ENCODE measurements around the gene CREB3. TPM values are rescaled to one million over a fixed set of nuclear protein-coding genes. Genes with fewer than 3 reads are reported as not detected.
A peak's percentile ranks its signal among the peaks of the same experiment; 100 is the strongest.

The CREB3 gene
- total RNA-seq, 2 experiments from 2014 or later, result 18.1 to 18.3 TPM

- CTCF ChIA-PET, result interaction anchor here (1.3 kb wide), 1 partner anchor 9 kb away, joined by 4 read pairs; no protein-coding TSS in a partner anchor
- H3K4me3 Mint-ChIP-seq, result no peak overlapping the region
- H3K27me3 Mint-ChIP-seq, result no peaks in the 10 kb centered on the region
- DNase-seq, result no peak
- peaks cover 81% of the 10 kb centered on the region for H3K36me3 Mint-ChIP-seq (ENCODE audit: low read depth)
- no peaks in the 10 kb centered on the region for H3K4me1 Mint-ChIP-seq
- POLR2A ChIA-PET, result no interaction called here
- H3K9me3 Mint-ChIP-seq, result no peaks in the 10 kb centered on the region
- no peak overlapping the region for H3K27ac Mint-ChIP-seq
Measured at GRCh38 chr9:35718721-35719511, 13.6 kb upstream of the CREB3 start.

DNA sequence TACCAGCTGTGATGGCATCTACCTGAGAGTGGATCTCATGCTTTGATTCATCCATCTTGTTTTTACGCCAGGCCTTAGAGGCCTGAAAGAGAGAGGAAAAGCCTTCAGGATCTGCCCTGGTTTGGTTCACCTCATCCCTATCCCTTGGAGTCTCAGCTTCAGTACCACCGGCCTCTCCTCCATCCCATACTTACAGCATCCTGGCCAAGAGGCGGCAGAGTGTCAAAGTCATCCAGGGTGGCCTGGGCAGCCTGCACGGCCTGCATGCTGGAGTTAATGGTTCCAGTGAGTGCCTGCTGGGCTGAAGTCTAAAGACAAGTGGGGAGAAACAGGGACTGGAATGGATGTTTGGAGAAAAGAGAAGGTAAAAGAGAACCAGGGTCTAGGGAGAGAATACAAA, 12.9 kb upstream of the CREB3 start:
- H3K4me3 Mint-ChIP-seq, result no peak overlapping the region
- CTCF ChIA-PET, result no interaction called here
- H3K27ac Mint-ChIP-seq, result no peak overlapping the region
- peaks cover 81% of the 10 kb centered on the region for H3K36me3 Mint-ChIP-seq (ENCODE audit: low read depth)
- H3K9me3 Mint-ChIP-seq, result no peaks in the 10 kb centered on the region
- no peaks in the 10 kb centered on the region for H3K4me1 Mint-ChIP-seq
- DNase-seq, result no peak
- POLR2A ChIA-PET, result no interaction called here
- no peaks in the 10 kb centered on the region for H3K27me3 Mint-ChIP-seq

- Mint-ChIP-seq H3K36me3 (ENCODE audit: low read depth) (peaks cover 66% of the 10 kb centered on the region), H3K9me3 (no peaks in the 10 kb centered on the region), H3K27me3 (no peaks in the 10 kb centered on the region), H3K4me1 (no peaks in the 10 kb centered on the region), H3K4me3 (no peak overlapping the region), H3K27ac (no peak overlapping the region)
- ChIA-PET POLR2A (no interaction called here), CTCF (interaction anchor here (0.9 to 1.5 kb wide), 3 partner anchors 9 to 27 kb away, joined by 3 to 6 read pairs (median 4); partner anchors contain the start of genes CREB3 and TLN1)
- DNase-seq, result no peak
Measured at GRCh38 chr9:35723426-35723825, 9.0 kb upstream of the CREB3 start.

GRCh38 chr9:35723908-35724307, 8.6 kb upstream of the CREB3 start:
- DNase-seq, result no peak
- Mint-ChIP-seq H3K9me3 (no peaks in the 10 kb centered on the region), H3K4me3 (no peak overlapping the region), H3K36me3 (ENCODE audit: low read depth) (peaks cover 64% of the 10 kb centered on the region), H3K27me3 (no peaks in the 10 kb centered on the region), H3K4me1 (no peaks in the 10 kb centered on the region), H3K27ac (no peak overlapping the region)
- ChIA-PET POLR2A (no interaction called here), CTCF (interaction anchor here (0.9 to 1.3 kb wide), 2 partner anchors 10 to 40 kb away, joined by 3 read pairs; no protein-coding TSS in a partner anchor)

DNA sequence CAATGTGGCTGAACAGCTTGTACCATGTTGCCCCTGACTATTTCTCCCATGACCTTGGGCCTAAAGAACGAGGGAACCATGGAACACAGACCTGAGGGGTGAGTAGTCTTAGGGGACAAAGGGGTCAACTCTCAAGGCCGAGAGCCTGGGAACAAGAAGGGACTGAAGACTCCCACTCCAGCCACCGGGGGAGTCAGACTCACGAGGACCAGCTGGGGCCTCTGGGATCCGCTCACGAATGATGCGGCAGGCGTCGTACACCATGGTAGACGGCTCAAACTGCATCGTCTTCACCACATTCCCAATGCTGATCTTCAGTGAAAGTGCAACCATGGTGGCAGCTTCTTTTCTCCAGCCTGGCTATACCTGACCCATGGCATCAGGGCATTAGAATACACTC, 7.1 kb upstream of the CREB3 start:
- no peak for DNase-seq
- no peak overlapping the region for H3K27ac Mint-ChIP-seq
- ChIA-PET POLR2A (no interaction called here), CTCF (interaction anchor here (0.9 to 1.7 kb wide), 6 partner anchors 11 to 78 kb away, joined by 3 to 4 read pairs (median 3); partner anchors contain the start of genes CCDC107, RMRP and TPM2)
- peaks cover 54% of the 10 kb centered on the region for H3K36me3 Mint-ChIP-seq (ENCODE audit: low read depth)
- no peaks in the 10 kb centered on the region for H3K27me3 Mint-ChIP-seq
- H3K4me1 Mint-ChIP-seq, result no peaks in the 10 kb centered on the region
- no peaks in the 10 kb centered on the region for H3K9me3 Mint-ChIP-seq
- H3K4me3 Mint-ChIP-seq, result no peak overlapping the region

DNA sequence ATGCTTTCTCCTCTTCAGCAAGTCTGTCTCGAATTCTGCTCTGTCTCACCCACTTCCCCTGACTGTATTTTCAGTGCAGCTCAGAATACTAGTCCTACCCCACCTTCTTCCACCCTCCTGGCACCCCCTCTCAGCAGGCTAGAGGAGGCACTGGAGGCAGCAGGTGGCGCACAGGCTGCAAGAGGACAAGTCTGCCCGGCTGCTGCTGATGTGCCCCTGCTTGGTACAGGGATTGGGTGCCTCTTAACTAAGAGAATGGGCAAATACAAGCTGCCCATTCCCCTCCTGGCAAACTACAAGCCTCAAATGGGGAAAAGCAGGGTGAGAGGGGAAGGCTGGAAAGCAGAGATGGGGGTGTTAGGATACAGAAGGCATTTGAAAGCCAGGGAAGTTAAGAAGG, 5.5 kb upstream of the CREB3 start:
- Mint-ChIP-seq H3K36me3 (ENCODE audit: low read depth) (peaks cover 52% of the 10 kb centered on the region), H3K4me3 (peak overlapping the region; percentile 56), H3K27me3 (no peaks in the 10 kb centered on the region), H3K27ac (peak overlapping the region; percentile 85), H3K9me3 (no peaks in the 10 kb centered on the region), H3K4me1 (no peaks in the 10 kb centered on the region)
- CTCF ChIA-PET, result interaction anchor here (0.7 to 9.8 kb wide), 15 partner anchors 9 to 123 kb away, joined by 3 to 112 read pairs (median 6); partner anchors contain the start of genes ARHGEF39, CCDC107, GBA2 and MSMP
- POLR2A ChIA-PET, result interaction anchor here (0.6 kb wide), 1 partner anchor 110 kb away, joined by 3 read pairs; no protein-coding TSS in a partner anchor
- DNase-seq, result peak; percentile 55

- ChIA-PET POLR2A (interaction anchor here (0.6 to 0.9 kb wide), 2 partner anchors 62 to 111 kb away, joined by 3 read pairs; no protein-coding TSS in a partner anchor), CTCF (interaction anchor here (0.8 to 9.8 kb wide), 16 partner anchors 10 to 676 kb away, joined by 3 to 112 read pairs (median 6); partner anchors contain the start of genes ARHGEF39, CCDC107, GBA2 and MSMP)
- H3K4me1 Mint-ChIP-seq, result no peaks in the 10 kb centered on the region
- no peaks in the 10 kb centered on the region for H3K27me3 Mint-ChIP-seq
- H3K4me3 Mint-ChIP-seq, result no peak overlapping the region
- no peaks in the 10 kb centered on the region for H3K9me3 Mint-ChIP-seq
- DNase-seq, result no peak
- peaks cover 44% of the 10 kb centered on the region for H3K36me3 Mint-ChIP-seq (ENCODE audit: low read depth)
- H3K27ac Mint-ChIP-seq, result no peak overlapping the region
Measured at GRCh38 chr9:35727676-35728040, 4.8 kb upstream of the CREB3 start.

DNA sequence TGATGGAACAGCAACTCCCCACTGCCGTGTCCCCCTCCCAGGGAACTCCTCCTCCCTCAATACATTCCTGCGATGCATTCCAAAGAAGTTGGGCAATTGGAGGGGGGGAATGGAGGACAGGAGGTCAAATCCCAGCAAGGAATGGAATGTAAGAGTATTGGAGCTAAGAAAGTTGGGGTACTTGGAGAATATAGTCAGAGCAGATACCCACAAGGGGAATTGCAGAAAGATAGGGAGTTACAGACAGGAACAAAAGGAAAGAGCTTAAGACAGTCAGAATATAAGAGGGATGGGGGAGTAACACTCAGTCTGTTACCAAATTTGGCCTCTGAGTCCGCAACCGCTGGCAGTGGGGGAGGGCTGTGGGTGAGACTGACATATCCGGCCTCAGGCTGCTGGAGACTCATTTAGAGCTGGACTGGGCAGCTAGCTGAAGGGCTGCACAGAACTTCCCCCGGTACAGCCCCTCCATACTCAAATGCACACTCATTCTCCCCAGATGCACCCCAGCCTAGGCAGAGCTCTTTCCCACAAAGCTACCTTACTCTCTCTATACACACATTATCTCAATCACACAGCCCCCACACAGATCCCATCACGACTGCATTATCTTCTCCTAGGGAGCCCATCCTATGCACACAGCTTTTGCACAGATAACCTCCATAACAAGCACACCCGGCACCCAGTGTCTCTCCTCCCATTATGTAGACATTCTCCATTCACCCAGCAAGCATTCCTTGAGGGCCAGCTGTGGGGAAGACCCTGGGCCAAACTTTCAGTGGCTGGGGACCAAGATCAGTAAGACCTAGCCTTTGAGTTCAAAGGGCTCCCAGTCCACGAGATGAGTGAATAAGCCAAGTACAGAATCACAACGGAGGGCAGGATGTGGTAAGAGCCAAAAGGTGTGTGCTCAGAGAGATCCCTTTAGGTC, 4.2 kb upstream of the CREB3 start:
- peaks cover 40% of the 10 kb centered on the region for H3K36me3 Mint-ChIP-seq (ENCODE audit: low read depth)
- ChIA-PET POLR2A (interaction anchor here (0.7 to 0.9 kb wide), 2 partner anchors 63 to 64 kb away, joined by 3 read pairs; partner anchors contain the start of gene ARHGEF39), CTCF (interaction anchor here (0.7 to 9.8 kb wide), 20 partner anchors 10 to 677 kb away, joined by 3 to 112 read pairs (median 4); partner anchors contain the start of genes ARHGEF39, CCDC107, GBA2 and MSMP)
- peak; percentile 66 for DNase-seq
- H3K27me3 Mint-ChIP-seq, result no peaks in the 10 kb centered on the region
- no peak overlapping the region for H3K27ac Mint-ChIP-seq
- H3K9me3 Mint-ChIP-seq, result no peaks in the 10 kb centered on the region
- H3K4me3 Mint-ChIP-seq, result no peak overlapping the region
- H3K4me1 Mint-ChIP-seq, result peaks cover 4% of the 10 kb centered on the region

GRCh38 chr9:35729101-35729500, 3.4 kb upstream of the CREB3 start:
- Mint-ChIP-seq H3K27ac (no peak overlapping the region), H3K36me3 (ENCODE audit: low read depth) (peaks cover 36% of the 10 kb centered on the region), H3K27me3 (no peaks in the 10 kb centered on the region), H3K4me3 (no peak overlapping the region), H3K9me3 (no peaks in the 10 kb centered on the region), H3K4me1 (peaks cover 10% of the 10 kb centered on the region)
- no peak for DNase-seq
- ChIA-PET CTCF (interaction anchor here (0.6 to 9.8 kb wide), 13 partner anchors 12 to 127 kb away, joined by 3 to 112 read pairs (median 5); partner anchors contain the start of genes ARHGEF39, CCDC107, GBA2 and RGP1), POLR2A (no interaction called here)

GRCh38 chr9:35729700-35730485, 2.6 kb upstream of the CREB3 start:
- no peaks in the 10 kb centered on the region for H3K27me3 Mint-ChIP-seq

GRCh38 chr9:35730486-35730854, 2.0 kb upstream of the CREB3 start:
- Mint-ChIP-seq H3K4me3 (no peak overlapping the region), H3K4me1 (peaks cover 13% of the 10 kb centered on the region), H3K9me3 (no peaks in the 10 kb centered on the region), H3K27me3 (no peaks in the 10 kb centered on the region), H3K36me3 (ENCODE audit: low read depth) (peaks cover 30% of the 10 kb centered on the region), H3K27ac (peak overlapping the region; percentile 15)
- ChIA-PET CTCF (interaction anchor here (0.6 to 9.8 kb wide), 15 partner anchors 8 to 156 kb away, joined by 3 to 112 read pairs (median 3); partner anchors contain the start of genes CCDC107, GBA2, MSMP and RGP1), POLR2A (no interaction called here)
- DNase-seq, result no peak

More at GRCh38 chr9:35729700-35730485, 2.6 kb upstream of the CREB3 start:
- ChIA-PET CTCF (interaction anchor here (0.6 to 9.8 kb wide), 18 partner anchors 7 to 90 kb away, joined by 3 to 112 read pairs (median 5); partner anchors contain the start of genes ARHGEF39, CCDC107, GBA2 and MSMP), POLR2A (no interaction called here)
- H3K9me3 Mint-ChIP-seq, result no peaks in the 10 kb centered on the region
- H3K27ac Mint-ChIP-seq, result peak overlapping the region; percentile 15
- H3K4me3 Mint-ChIP-seq, result no peak overlapping the region
- H3K4me1 Mint-ChIP-seq, result peaks cover 12% of the 10 kb centered on the region
- H3K36me3 Mint-ChIP-seq (ENCODE audit: low read depth), result peaks cover 29% of the 10 kb centered on the region
- DNase-seq, result peak; percentile 41
